ENCODE data around the gene PCCB. TPM values are rescaled to one million over a fixed set of nuclear protein-coding genes. Genes with fewer than 3 reads are reported as not detected.
"Not testable (repeated sequence)": the region's sequence is repeated elsewhere in the genome, so short reads cannot be mapped to it uniquely, and the experiment has no call there.

The PCCB gene
- total RNA-seq, 2 experiments from 2014 or later = 34.5 to 39.2 TPM

DNA sequence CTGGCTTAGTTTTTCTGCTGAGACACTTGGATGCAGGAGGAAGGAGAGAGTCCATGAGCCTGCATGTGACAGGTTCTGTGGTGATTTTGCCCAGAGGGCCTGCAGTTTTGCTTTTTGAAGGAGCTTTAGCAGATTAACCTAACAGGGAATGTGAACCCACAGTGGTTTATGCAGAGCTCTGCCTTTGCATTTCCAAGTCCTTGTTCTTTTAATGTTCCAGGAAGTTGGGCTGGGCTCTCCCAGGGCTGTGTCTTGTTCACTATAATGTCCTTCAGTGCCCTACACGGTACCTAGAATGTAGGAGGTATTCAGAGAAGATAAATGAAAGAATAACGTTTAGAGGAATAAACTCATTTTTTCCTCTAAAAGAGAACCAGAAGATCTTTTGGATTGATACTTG, 50.3 kb downstream of the PCCB start:
- Mint-ChIP-seq H3K4me1 (no peaks in the 10 kb centered on the region), H3K36me3 (peaks cover 2% of the 10 kb centered on the region), H3K27ac (no peak overlapping the region), H3K27me3 (no peaks in the 10 kb centered on the region), H3K9me3 (ENCODE audit: low read depth) (no peaks in the 10 kb centered on the region), H3K4me3 (no peak overlapping the region)
- CTCF ChIA-PET = interaction anchor here (1.2 kb wide), 1 partner anchor 10 kb away, joined by 3 read pairs; no protein-coding TSS in a partner anchor
- no peak for ATAC-seq
- DNase-seq = no peak

DNA sequence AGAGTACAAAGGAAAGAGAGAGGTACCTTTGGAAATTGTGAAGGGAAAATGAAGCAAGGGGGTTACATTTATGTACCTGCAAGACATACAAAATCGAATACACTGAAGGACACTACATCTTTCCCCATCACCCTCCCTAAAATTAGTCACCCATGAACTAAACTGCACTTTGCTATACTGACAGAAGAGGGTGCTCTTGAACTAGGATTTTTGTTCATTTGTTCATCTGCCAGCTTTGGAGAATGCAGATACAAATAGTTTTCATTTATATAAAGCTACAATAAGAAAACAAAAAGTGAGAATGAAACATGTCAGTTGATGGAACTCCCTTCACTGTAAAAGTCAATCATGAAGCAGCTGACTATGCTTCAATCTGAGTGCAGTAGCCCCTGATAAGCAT, 55.7 kb downstream of the PCCB start:
- Mint-ChIP-seq H3K27ac (no peak overlapping the region), H3K4me1 (peaks cover 2% of the 10 kb centered on the region), H3K27me3 (no peaks in the 10 kb centered on the region), H3K9me3 (ENCODE audit: low read depth) (no peaks in the 10 kb centered on the region), H3K4me3 (no peak overlapping the region), H3K36me3 (peaks cover 9% of the 10 kb centered on the region)
- no peak for DNase-seq
- CTCF ChIA-PET = interaction anchor here (0.9 to 2.3 kb wide), 5 partner anchors 86 to 708 kb away, joined by 3 to 17 read pairs (median 4); partner anchors contain the start of gene STAG1
- peak; percentile 49 for ATAC-seq

DNA sequence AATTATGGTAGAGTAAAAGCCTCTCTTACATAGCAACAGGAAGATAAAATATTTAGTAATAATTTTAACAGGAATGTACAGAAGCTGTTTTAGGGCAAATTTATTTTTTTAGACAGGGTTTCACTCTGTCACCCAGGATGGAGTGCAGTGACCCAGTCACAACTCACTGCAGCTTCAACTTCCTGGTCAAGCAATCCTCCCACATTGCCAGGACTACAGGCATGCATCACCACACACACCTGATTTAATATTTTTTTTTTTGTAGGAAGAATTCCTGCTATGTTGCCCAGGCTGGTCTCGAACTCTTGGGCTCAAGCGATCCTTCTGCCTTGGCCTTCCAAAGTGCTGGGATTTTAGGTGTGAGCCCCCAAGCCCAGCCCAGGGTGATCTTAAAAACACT, 61.1 kb downstream of the PCCB start:
- DNase-seq = no peak
- no peaks in the 10 kb centered on the region for H3K27me3 Mint-ChIP-seq
- H3K4me1 Mint-ChIP-seq = no peaks in the 10 kb centered on the region
- H3K36me3 Mint-ChIP-seq = peaks cover 10% of the 10 kb centered on the region
- no peaks in the 10 kb centered on the region for H3K9me3 Mint-ChIP-seq (ENCODE audit: low read depth)
- CTCF ChIA-PET = interaction anchor here (0.9 kb wide), 1 partner anchor 11 kb away, joined by 3 read pairs; no protein-coding TSS in a partner anchor
- ATAC-seq = no peak
- H3K27ac Mint-ChIP-seq = no peak overlapping the region
- no peak overlapping the region for H3K4me3 Mint-ChIP-seq

DNA sequence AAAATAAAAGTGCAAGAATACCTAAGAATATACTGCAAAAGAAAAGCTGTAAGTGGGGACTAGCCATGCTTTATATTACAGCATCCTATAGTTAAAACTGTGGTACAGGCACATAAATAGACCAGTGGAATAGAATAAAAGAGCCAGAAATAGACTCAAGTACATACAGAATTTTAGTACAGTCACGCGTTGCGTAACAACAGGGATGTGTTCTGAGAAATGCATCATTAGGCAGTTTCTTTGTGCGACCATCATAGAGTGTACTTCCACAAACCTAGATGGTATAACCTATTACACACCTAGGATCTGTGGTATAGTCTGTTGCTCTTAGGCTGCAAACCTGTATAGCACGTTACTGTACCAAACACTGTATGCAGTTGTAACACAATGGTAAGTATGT, 61.8 kb downstream of the PCCB start:
- DNase-seq (no peak), ATAC-seq (no peak)
- Mint-ChIP-seq H3K4me1 (no peaks in the 10 kb centered on the region), H3K27me3 (no peaks in the 10 kb centered on the region), H3K36me3 (peaks cover 8% of the 10 kb centered on the region), H3K9me3 (ENCODE audit: low read depth) (no peaks in the 10 kb centered on the region), H3K4me3 (no peak overlapping the region), H3K27ac (no peak overlapping the region)
- CTCF ChIA-PET = no interaction called here

DNA sequence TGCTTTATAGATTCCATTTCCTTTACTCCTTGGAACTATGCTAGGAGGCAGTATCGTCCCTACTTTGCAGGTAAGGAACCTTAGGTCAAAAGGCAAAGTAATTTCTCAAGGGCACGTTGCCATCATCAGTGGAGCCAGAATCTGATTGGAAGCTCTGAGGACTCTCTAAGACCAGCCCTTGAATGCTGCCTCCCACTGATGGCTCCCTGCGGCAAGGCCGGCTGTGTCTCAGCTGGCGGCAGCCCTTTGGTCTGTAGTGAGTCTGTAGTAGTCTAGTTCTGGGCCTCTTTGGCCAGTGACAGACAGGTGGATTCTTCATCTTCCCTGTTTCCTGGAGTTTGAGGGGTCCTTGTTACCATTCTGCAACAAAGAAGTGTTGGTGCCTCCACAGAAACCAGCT, 76.2 kb downstream of the PCCB start:
- H3K27ac Mint-ChIP-seq = no peak overlapping the region
- no peak for ATAC-seq
- DNase-seq = no peak
- CTCF ChIA-PET = no interaction called here
- H3K27me3 Mint-ChIP-seq = no peaks in the 10 kb centered on the region
- H3K36me3 Mint-ChIP-seq = peaks cover 57% of the 10 kb centered on the region
- H3K4me1 Mint-ChIP-seq = no peaks in the 10 kb centered on the region
- H3K9me3 Mint-ChIP-seq (ENCODE audit: low read depth) = peaks cover 21% of the 10 kb centered on the region
- no peak overlapping the region for H3K4me3 Mint-ChIP-seq

DNA sequence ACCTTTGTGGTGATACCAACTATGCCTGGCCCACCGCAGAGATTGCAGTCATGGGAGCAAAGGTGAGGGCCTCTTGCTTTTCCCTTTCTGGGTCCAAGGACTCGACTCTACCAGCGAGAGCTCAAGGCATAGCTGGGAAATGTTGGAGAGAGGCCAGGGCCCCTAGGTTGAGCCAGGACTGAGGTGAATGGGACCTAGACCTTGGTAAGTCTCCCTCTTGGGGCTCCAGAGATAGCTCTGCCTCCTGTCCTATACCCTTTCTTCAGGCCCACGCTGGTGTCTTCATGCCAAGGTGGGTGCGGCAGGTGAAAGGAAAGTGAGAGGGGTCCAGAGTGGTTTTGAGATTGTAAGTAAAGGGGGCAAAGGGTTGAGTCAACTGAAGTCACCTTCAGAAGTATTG, 77.5 kb downstream of the PCCB start:
- peaks cover 9% of the 10 kb centered on the region for H3K9me3 Mint-ChIP-seq (ENCODE audit: low read depth)
- ATAC-seq (no peak), DNase-seq (no peak)
- no peaks in the 10 kb centered on the region for H3K27me3 Mint-ChIP-seq
- H3K36me3 Mint-ChIP-seq = peaks cover 51% of the 10 kb centered on the region
- no peak overlapping the region for H3K27ac Mint-ChIP-seq
- H3K4me3 Mint-ChIP-seq = no peak overlapping the region
- CTCF ChIA-PET = no interaction called here
- no peaks in the 10 kb centered on the region for H3K4me1 Mint-ChIP-seq

DNA sequence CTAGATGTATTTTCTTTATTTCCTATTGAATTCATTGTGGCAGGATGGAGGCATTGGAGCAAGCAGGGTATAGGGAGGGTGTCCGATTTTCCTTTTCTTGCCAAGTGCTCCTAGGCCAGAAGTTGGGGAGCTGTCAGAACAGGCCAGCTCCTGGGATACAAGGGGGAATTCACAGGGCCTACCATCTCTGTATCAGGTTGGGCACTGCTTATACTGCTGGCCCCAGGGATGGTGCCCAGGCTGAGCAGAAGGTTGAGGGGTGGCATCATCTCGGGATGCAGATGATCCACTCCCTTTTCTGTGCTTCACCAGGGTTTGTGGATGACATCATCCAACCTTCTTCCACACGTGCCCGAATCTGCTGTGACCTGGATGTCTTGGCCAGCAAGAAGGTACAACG, 79.5 kb downstream of the PCCB start:
- DNase-seq = no peak
- Mint-ChIP-seq H3K27ac (no peak overlapping the region), H3K4me3 (no peak overlapping the region), H3K36me3 (peaks cover 51% of the 10 kb centered on the region), H3K4me1 (no peaks in the 10 kb centered on the region), H3K9me3 (ENCODE audit: low read depth) (peaks cover under 1% of the 10 kb centered on the region), H3K27me3 (no peaks in the 10 kb centered on the region)
- no peak for ATAC-seq
- CTCF ChIA-PET = no interaction called here

DNA sequence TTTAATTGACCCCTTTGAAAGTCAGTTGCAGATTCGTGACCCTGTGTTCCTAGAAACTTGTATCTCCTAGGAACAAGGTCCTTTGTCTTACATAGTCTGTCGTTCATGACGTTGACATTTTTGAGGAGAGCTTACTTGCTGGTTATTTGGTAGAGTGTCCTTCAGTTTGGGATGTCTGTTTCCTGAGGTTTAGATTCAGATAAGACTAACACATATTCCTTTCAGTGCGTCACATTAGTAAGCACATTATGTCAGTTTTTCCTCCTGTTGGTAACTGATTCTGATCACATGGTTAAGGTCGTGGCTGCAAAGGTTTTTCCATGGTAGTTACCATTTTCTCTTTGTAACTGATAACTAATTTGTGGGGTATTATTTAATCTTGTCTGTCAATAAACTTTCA, 80.8 kb downstream of the PCCB start:
- Mint-ChIP-seq H3K27me3 (no peaks in the 10 kb centered on the region), H3K4me1 (no peaks in the 10 kb centered on the region), H3K4me3 (no peak overlapping the region), H3K27ac (no peak overlapping the region), H3K9me3 (ENCODE audit: low read depth) (no peaks in the 10 kb centered on the region), H3K36me3 (peaks cover 51% of the 10 kb centered on the region)
- CTCF ChIA-PET = no interaction called here
- DNase-seq (no peak), ATAC-seq (no peak)

DNA sequence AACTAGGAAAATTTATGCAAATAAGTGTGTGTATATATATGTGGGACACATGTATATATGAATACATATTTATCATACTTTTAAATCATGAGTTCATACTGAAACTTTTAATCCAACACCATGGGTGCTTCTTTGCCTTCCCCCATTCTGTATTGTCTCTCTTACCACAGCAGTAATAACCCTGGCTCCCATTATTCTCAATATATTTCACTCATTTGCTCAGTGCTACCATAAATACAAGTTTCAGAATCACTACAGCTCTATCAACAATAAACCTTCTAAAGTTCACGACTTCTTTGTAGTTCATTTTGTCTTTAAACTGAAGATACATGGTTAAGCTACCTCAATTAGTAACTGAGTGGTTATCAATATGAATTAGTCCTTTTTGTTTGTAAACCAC, 82.2 kb downstream of the PCCB start:
- DNase-seq (no peak), ATAC-seq (no peak)
- Mint-ChIP-seq H3K36me3 (peaks cover 52% of the 10 kb centered on the region), H3K27me3 (no peaks in the 10 kb centered on the region), H3K27ac (no peak overlapping the region), H3K4me1 (no peaks in the 10 kb centered on the region), H3K9me3 (ENCODE audit: low read depth) (no peaks in the 10 kb centered on the region), H3K4me3 (no peak overlapping the region)
- CTCF ChIA-PET = interaction anchor here (1.8 kb wide), 1 partner anchor 58 kb away, joined by 4 read pairs; no protein-coding TSS in a partner anchor

DNA sequence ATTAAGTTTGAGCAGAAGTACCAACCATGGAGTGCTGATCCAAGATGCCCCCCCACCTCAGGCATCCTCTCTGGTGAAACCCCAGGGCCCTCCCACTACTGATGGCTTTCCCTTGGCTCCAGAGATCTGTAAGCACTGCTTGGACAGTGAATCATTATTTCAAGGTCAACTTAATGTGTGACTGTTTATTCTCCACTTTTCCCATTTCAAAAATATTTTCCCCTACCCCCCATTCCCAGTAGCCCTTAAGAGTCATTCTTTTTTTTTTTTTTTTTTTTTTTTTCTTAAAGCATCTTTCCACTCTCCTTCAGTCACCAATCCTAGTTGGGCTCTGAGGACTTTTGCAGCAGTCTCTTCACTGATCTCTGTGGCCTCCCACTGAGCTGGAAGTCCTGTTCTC, 82.6 kb downstream of the PCCB start:
- no peaks in the 10 kb centered on the region for H3K27me3 Mint-ChIP-seq
- no peaks in the 10 kb centered on the region for H3K9me3 Mint-ChIP-seq (ENCODE audit: low read depth)
- DNase-seq (no peak), ATAC-seq (no peak)
- CTCF ChIA-PET = interaction anchor here (1.2 to 1.8 kb wide), 2 partner anchors 11 to 58 kb away, joined by 4 read pairs; no protein-coding TSS in a partner anchor
- H3K27ac Mint-ChIP-seq = no peak overlapping the region
- H3K4me1 Mint-ChIP-seq = no peaks in the 10 kb centered on the region
- no peak overlapping the region for H3K4me3 Mint-ChIP-seq
- peaks cover 54% of the 10 kb centered on the region for H3K36me3 Mint-ChIP-seq

DNA sequence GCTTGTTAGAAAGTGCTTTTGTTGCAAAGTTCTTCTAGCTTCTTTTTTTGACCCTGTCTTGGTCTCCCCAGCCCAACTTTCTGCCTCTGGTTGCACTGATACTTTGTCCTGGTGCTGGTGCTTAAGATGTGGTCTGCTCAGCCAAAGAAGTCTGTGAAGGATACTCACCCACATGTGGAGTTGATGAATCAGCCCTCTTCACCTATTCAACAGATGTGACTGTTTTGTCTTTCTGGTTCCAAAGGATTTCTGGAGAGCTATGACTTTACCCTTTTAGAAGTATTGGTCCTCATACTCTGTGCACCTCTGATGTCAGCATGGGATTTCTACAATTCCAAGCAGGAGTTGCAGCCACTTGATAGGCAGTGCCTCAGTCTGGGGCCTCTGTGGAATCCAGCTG, 84.1 kb downstream of the PCCB start:
- CTCF ChIA-PET = no interaction called here
- Mint-ChIP-seq H3K9me3 (ENCODE audit: low read depth) (no peaks in the 10 kb centered on the region), H3K36me3 (peaks cover 50% of the 10 kb centered on the region), H3K27me3 (no peaks in the 10 kb centered on the region), H3K27ac (peak overlapping the region; percentile 42), H3K4me3 (no peak overlapping the region), H3K4me1 (no peaks in the 10 kb centered on the region)
- ATAC-seq (no peak), DNase-seq (no peak)

DNA sequence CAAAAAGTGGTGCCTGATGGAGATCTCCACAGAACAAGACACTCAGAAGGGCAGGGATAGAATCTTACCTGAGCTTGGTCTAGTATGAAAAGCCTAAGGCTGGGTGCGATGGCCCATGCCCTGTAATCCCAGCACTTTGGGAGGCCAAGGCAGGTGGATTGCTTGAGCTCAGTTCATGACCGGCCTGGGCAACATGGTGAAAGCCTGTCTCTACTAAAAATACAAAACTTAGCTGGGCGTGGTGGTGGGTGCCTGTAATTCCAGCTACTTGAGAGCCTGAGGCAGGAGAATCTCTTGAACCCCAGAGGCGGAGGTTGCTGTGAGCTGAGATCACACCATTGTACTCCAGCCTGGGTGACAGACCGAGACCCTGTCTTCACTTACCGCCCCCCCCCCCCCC, 84.6 kb downstream of the PCCB start:
- not testable (repeated sequence) for H3K27me3 Mint-ChIP-seq; DNase-seq; ATAC-seq; H3K4me3 Mint-ChIP-seq; H3K27ac Mint-ChIP-seq; H3K9me3 Mint-ChIP-seq (ENCODE audit: low read depth); H3K4me1 Mint-ChIP-seq
- peaks cover 50% of the 10 kb centered on the region for H3K36me3 Mint-ChIP-seq
- CTCF ChIA-PET = interaction anchor here (1.0 kb wide), 1 partner anchor 12 kb away, joined by 5 read pairs; no protein-coding TSS in a partner anchor

DNA sequence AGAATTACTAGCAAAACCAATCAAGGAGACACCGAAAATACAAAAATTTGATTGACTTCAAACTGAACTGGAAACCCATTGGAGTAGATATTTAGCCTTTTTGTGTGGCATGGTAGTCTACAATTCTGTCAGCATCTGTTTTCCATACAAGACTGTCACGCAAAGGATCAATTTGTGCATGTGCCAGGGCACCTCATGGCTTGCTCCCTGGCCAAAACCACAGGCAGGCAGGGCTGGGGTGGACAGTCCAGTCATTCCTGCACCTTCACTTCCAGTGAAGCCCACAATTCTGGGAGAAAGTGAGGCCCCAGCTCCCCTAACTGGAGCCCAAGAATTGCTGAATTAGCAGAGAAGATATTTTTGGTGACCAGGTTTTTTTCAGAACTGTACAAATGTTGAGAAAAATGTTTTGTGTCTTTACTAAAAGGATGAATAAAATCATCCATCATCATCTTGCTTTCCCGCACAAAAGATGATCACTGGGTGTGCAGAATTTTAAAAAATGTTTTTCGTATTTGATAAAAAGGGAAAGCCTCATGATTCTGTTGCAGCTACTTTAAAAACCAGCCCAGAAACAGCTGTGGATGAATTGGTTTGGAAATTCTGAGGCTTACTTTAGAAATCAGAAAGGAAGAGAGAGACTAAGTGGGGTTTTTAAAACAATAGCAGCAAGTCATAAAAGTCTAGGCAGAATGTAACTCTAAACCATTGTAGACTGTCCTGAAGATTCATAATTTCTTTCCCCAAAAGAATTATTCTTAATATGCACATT, 86.4 kb downstream of the PCCB start:
- peaks cover 59% of the 10 kb centered on the region for H3K36me3 Mint-ChIP-seq
- H3K4me3 Mint-ChIP-seq = no peak overlapping the region
- no peak overlapping the region for H3K27ac Mint-ChIP-seq
- DNase-seq (no peak), ATAC-seq (no peak)
- H3K27me3 Mint-ChIP-seq = no peaks in the 10 kb centered on the region
- no peaks in the 10 kb centered on the region for H3K9me3 Mint-ChIP-seq (ENCODE audit: low read depth)
- H3K4me1 Mint-ChIP-seq = no peaks in the 10 kb centered on the region
- CTCF ChIA-PET = interaction anchor here (0.8 kb wide), 1 partner anchor 157 kb away, joined by 3 read pairs; no protein-coding TSS in a partner anchor

DNA sequence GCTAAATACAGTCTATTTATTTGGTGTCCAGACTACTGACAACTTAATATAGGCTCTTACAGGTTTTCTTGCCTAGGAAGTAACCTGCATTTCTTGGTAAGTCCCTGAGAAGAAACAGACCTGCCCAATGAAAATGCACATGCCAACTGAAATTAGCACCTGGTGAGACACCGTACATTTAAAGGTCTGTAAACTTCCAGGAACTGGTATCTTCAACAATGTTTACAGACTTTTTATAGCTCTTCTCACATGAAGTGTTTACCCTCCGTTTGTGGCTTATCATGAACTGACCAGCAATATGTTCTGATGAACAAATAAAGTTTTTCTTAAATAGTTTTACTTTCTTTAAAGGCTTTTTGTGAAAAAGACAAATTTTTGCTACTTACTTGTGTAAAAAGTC, 93.3 kb downstream of the PCCB start:
- DNase-seq (no peak), ATAC-seq (no peak)
- Mint-ChIP-seq H3K9me3 (ENCODE audit: low read depth) (no peaks in the 10 kb centered on the region), H3K4me1 (no peaks in the 10 kb centered on the region), H3K27ac (no peak overlapping the region), H3K27me3 (no peaks in the 10 kb centered on the region), H3K4me3 (no peak overlapping the region), H3K36me3 (peaks cover 23% of the 10 kb centered on the region)
- CTCF ChIA-PET = interaction anchor here (2.2 kb wide), 1 partner anchor 10 kb away, joined by 4 read pairs; no protein-coding TSS in a partner anchor

All from activated CD8-positive, alpha-beta memory T cell treated with anti-CD3 and anti-CD28 coated beads, Interleukin-2, amount 10 ng/mL, durations not matched to agents 7 days and 5 days (primary cell).